GM12873 (cell line): ENCODE results near the gene SP6.

Experiments
- TF ChIP-seq, protein P1 (sequence below): IDR thresholded peaks from 2 replicates; pipeline ENCODE4 v1.5.1; 2012; ENCODE audit warnings: low read depth, mild to moderate bottlenecking, moderate library complexity, low read length, control low read depth; ENCODE audit not compliant: insufficient read depth; ENCODE audit errors: missing control alignments

The SP6 gene

DNA sequence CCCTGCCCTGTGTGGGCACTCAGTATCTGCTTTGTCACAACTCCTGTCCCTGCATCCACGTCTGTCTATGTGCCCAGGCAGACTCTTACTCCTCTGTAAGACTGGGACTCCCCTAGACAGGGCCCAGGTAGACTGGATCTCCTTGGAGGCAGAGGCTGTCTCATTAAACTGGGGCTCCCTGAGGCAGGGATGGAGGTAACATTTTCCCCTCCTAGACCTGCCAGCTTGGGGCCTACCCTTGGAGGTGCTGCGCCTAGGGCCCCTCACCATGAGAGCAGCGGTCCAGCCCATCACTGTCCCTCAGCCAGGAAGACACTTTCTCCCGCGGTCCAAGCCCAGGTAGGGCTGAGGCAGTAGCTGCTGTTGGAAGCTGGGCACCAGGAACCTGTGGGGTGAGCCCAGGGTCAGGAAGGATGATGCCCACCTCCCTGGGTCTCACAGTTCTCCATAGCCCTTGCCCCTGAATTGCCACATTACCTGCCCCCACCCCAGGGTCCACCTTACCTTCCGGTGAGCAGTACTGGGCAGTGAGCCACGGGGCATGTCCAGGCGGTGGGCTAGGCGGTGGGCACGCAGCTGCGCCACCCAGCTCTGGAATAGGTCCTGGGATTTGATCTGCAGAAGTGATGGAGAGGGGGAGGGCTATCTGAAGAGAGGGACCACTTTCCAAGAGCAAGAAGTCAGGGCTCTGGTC, 32.8 kb downstream of the SP6 start:
- TF ChIP-seq, protein P1, sequence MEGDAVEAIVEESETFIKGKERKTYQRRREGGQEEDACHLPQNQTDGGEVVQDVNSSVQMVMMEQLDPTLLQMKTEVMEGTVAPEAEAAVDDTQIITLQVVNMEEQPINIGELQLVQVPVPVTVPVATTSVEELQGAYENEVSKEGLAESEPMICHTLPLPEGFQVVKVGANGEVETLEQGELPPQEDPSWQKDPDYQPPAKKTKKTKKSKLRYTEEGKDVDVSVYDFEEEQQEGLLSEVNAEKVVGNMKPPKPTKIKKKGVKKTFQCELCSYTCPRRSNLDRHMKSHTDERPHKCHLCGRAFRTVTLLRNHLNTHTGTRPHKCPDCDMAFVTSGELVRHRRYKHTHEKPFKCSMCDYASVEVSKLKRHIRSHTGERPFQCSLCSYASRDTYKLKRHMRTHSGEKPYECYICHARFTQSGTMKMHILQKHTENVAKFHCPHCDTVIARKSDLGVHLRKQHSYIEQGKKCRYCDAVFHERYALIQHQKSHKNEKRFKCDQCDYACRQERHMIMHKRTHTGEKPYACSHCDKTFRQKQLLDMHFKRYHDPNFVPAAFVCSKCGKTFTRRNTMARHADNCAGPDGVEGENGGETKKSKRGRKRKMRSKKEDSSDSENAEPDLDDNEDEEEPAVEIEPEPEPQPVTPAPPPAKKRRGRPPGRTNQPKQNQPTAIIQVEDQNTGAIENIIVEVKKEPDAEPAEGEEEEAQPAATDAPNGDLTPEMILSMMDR = no peak

DNA sequence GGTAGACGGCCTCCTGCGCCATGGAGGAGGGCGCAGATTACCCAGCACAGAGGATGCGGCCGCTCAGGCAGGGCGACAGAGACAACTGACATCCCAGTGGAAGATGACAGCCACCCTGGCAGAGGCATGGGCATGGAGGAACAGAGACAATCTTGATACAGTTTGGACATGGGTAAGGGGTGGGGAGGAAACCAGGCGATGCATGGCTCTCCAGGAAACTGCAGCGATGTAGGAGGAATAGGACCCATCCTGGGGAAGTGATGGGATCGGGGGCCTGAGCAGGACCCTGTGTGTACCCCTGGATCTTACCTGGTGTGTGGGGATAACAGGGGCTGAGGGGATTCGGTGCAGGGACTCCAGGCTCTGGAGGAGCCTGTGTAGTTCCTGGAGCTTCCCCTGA, 34.0 kb downstream of the SP6 start:
- TF ChIP-seq, protein P1 = no peak

- TF ChIP-seq, protein P1 = no peak
These were observed 34.7 kb downstream of the SP6 start for GRCh38 chr17:47816111-47816735.

DNA sequence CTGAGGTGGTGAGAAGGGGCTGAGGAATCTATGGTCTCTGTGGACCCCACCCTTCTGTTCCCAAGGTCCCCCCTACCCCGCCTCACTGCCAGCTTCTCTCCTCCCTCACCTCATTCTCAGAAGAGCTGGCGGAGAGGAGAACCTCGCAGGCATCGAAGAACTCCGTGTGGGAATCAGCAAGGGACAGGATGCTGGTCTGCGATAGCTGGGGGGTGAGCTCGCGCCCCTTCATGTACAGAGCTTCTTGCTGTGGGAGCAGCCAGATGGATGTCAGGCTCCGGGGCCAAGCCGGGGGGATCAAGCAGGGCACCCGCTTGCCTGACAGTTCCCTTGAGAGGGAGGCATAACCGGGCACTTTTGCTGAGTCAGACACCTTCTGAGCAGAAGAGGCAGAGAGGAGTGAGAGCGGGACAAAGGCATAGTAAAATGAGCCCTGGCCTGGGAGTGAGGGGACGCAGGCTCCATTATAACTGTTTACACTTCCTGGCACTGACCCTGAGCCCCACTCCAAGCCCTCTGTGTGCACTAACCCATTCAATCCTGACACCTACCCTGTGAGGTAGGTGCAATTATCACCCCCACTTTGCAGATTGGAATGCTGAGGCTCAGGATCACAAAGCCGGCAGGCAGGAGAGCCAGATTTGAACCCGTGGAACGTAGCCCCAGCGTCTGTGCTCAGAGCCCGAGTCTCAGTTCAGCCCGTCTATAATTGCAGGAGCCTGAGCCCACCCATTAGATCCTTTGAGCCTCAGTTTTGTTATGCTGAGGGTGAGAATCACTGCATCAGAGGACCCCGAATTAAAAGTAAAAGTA, 35.7 kb downstream of the SP6 start:
- TF ChIP-seq, protein P1 = no peak

- TF ChIP-seq, protein P1 = no peak
These were observed 37.4 kb downstream of the SP6 start for GRCh38 chr17:47813512-47814031.

DNA sequence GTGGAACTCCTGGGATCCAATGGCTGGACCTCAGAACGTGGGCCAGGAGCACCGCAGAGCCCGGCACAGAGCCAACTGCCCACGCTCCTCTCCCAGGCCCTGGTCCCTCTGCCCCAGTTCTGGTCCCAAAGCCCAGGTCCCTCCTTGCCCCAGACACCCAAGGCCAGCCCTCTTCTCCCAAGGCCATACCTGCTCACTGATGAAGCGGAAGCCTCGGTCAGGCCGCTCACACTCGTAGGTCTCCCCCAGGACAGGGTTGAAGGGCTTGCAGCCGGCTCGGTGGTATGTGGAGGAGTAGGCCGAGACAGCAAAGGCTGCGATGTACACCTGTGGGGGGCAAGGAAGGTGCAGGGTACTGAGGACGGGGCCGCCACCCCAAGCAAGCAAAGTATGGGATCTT, 37.9 kb downstream of the SP6 start:
- TF ChIP-seq, protein P1 = no peak
